Measurements from ENCODE around the gene PRDM16. TPM values are rescaled to one million over a fixed set of nuclear protein-coding genes. Genes with fewer than 3 reads are reported as not detected.

Gene PRDM16
- total and polyA plus RNA-seq, 2 of the 4 experiments (the other 2 are of a cell fraction) = 0.02 TPM; not detected in 1

DNA sequence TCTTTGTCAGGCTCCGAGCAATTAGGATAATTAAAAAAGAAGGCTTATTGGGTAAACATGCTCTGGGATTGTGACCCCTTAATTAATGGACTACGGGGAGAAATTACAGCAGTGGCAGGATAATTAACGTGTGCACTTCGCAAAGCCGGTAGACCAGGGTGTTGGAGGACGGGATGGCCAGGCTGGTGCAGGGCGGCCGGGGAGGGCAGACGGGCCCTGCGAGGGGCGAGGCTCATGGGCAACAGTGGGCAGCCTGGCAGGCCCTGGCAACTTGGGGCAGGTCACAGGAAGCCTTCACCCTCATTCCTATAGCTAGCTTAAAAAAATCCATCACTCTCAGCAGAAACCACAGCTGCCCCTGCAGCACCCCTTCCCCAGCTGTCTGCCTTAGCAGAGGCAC lies 199.3 kb downstream of the PRDM16 start:
- no peak overlapping the region for H3K18ac ChIP-seq (ENCODE audit: low read depth, low read length)
- H4K8ac ChIP-seq (ENCODE audit: low read depth in 2 of 2, low read length in 2 of 2) = no peak overlapping the region
- TF ChIP-seq MXI1 (IDR thresholded peaks at IDR 0.05; ENCODE audit: borderline replicate concordance, low read depth, low read length) (no peak), POLR2A (IDR thresholded peaks at IDR 0.05; ENCODE audit: low read depth, low read length) (no peak), CEBPB (IDR thresholded peaks at IDR 0.05; ENCODE audit: low read depth, low read length) (no peak), RAD21 (IDR thresholded peaks at IDR 0.05; ENCODE audit: low read length) (no peak), BHLHE40 (IDR thresholded peaks at IDR 0.05; ENCODE audit: low read depth, low read length) (no peak)
- TF ChIP-seq, protein P1, sequence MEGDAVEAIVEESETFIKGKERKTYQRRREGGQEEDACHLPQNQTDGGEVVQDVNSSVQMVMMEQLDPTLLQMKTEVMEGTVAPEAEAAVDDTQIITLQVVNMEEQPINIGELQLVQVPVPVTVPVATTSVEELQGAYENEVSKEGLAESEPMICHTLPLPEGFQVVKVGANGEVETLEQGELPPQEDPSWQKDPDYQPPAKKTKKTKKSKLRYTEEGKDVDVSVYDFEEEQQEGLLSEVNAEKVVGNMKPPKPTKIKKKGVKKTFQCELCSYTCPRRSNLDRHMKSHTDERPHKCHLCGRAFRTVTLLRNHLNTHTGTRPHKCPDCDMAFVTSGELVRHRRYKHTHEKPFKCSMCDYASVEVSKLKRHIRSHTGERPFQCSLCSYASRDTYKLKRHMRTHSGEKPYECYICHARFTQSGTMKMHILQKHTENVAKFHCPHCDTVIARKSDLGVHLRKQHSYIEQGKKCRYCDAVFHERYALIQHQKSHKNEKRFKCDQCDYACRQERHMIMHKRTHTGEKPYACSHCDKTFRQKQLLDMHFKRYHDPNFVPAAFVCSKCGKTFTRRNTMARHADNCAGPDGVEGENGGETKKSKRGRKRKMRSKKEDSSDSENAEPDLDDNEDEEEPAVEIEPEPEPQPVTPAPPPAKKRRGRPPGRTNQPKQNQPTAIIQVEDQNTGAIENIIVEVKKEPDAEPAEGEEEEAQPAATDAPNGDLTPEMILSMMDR (conservative IDR thresholded peaks at IDR 0.05; ENCODE audit: low read depth, low read length) = no peak
- TF ChIP-seq, protein P2, sequence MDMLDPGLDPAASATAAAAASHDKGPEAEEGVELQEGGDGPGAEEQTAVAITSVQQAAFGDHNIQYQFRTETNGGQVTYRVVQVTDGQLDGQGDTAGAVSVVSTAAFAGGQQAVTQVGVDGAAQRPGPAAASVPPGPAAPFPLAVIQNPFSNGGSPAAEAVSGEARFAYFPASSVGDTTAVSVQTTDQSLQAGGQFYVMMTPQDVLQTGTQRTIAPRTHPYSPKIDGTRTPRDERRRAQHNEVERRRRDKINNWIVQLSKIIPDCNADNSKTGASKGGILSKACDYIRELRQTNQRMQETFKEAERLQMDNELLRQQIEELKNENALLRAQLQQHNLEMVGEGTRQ (IDR thresholded peaks at IDR 0.05; ENCODE audit: low read depth, low read length) = no peak
- H3K36me3 ChIP-seq (ENCODE audit: control insufficient read depth, insufficient read depth, low read length) = no peaks in the 10 kb centered on the region
- H3K4me3 ChIP-seq (ENCODE audit: insufficient read depth, low read depth, low read length) = no peak overlapping the region
- H3K56ac ChIP-seq (ENCODE audit: extremely low read depth, insufficient read depth, low read length) = no peak overlapping the region
- no peaks in the 10 kb centered on the region for H3K79me1 ChIP-seq (ENCODE audit: low read depth in 1 of 2, low read length in 2 of 2)
- H3K27me3 ChIP-seq (ENCODE audit: control insufficient read depth, insufficient read depth, low read length) = no peaks in the 10 kb centered on the region
- in situ Hi-C loops (cut with MboI; ENCODE audit: low sequenced_read_pairs) (no loop called here), dilution Hi-C loops (cut with HindIII; ENCODE audit: low sequenced_read_pairs, unreplicated experiment) (no loop called here), intact Hi-C loops (cut with micrococcal nuclease) (no loop called here)
- H4K5ac ChIP-seq (ENCODE audit: low read depth, low read length) = no peak overlapping the region
- no peaks in the 10 kb centered on the region for H3K4me1 ChIP-seq (ENCODE audit: control insufficient read depth, insufficient read depth, low read length)
- no peak overlapping the region for H3K23ac ChIP-seq (ENCODE audit: low read depth, low read length)
- no peak overlapping the region for H2BK15ac ChIP-seq (ENCODE audit: low read depth, low read length)
- no peak overlapping the region for H2BK120ac ChIP-seq (ENCODE audit: low read depth, low read length)
- no TSS peak for BruUV-seq (replicated peaks)
- no peak overlapping the region for H2BK5ac ChIP-seq (ENCODE audit: low read depth, low read length, poor library complexity, severe bottlenecking)
- ATAC-seq (ENCODE audit: low read depth) (no peak), DNase-seq (no peak)
- WGBS, 2 experiments (ENCODE audit: extremely low coverage in 2 of 2, insufficient read length in 1 of 2) = 66% methylated on average over 4 of the region's 11 CpGs; no CpG with 5 or more reads in 1 of the 2 experiments
- H4K91ac ChIP-seq (ENCODE audit: insufficient read depth, low read depth, low read length) = no peak overlapping the region
- H3K27ac ChIP-seq (ENCODE audit: insufficient read depth, low read length) = no peak overlapping the region
- H3K4me2 ChIP-seq (ENCODE audit: low read depth, low read length) = no peak overlapping the region
- no peaks in the 10 kb centered on the region for H3K9me1 ChIP-seq (ENCODE audit: insufficient read depth, low read length)
- peaks cover 11% of the 10 kb centered on the region; the same call in 1 of the 2 replicates for H3K9me3 ChIP-seq (ENCODE audit: control insufficient read depth, insufficient read depth, low read length)
- H2AK9ac ChIP-seq (replicated peaks; ENCODE audit: low read depth, low read length, poor library complexity) = no peak overlapping the region
- H3K9ac ChIP-seq (ENCODE audit: low read depth, low read length) = no peak overlapping the region
- H3K4ac ChIP-seq (ENCODE audit: low read depth, low read length) = no peak overlapping the region
- ChIA-PET POLR2A (ENCODE audit: unreplicated experiment) (no interaction called here), CTCF (no interaction called here)
- H3K14ac ChIP-seq (replicated peaks; ENCODE audit: low read depth, low read length) = no peak overlapping the region
- no peak overlapping the region for H2AK5ac ChIP-seq (ENCODE audit: low read depth, low read length)
- H4K20me1 ChIP-seq (ENCODE audit: insufficient read depth, low read length) = no peaks in the 10 kb centered on the region
- H2AFZ ChIP-seq (replicated peaks; ENCODE audit: low read length, poor library complexity) = no peak overlapping the region
- no peak overlapping the region for H2BK20ac ChIP-seq (ENCODE audit: low read depth, low read length)
